HL-60 (cell line): Measurements from ENCODE around the gene NF2.

Source experiments
- DNase-seq, 2 experiments: peaks; one replicate each; pipeline ENCODE4 v3.0.0-alpha.2; 2010 to 2020; ENCODE audit warnings: low read depth in 1 of 2, low spot score in 1 of 2
- H3K27ac ChIP-seq: fragments of 250-450 bp; sonication (Bioruptor Pico); replicated peaks from 2 replicates; pipeline ENCODE4 v1.5.1; 2020; ENCODE audit warnings: mild to moderate bottlenecking, moderate library complexity
- H3K27me3 ChIP-seq: fragments of 250-450 bp; sonication (Bioruptor Pico); 2 replicates; pipeline ENCODE4 v1.5.1; 2021; ENCODE audit warnings: mild to moderate bottlenecking, moderate library complexity; ENCODE audit not compliant: insufficient read depth, poor library complexity, severe bottlenecking
- H3K4me3 ChIP-seq: replicated peaks from 2 replicates; pipeline ENCODE4 v1.5.1; 2011; ENCODE audit warnings: mild to moderate bottlenecking, control low read depth, low read length; ENCODE audit not compliant: insufficient read depth
- CTCF ChIP-seq: IDR thresholded peaks from one replicate; pipeline ENCODE4 v1.5.1; 2011; ENCODE audit warnings: low read length, control low read depth, inconsistent platforms; ENCODE audit not compliant: insufficient read depth
- GABPA ChIP-seq: IDR thresholded peaks from 2 replicates; pipeline ENCODE4 v1.6.1; 2012; ENCODE audit warnings: low read depth
- POLR2AphosphoS5 ChIP-seq: IDR thresholded peaks from 2 replicates; pipeline ENCODE4 v1.6.1; 2012; ENCODE audit warnings: low read depth
- REST ChIP-seq: IDR thresholded peaks from 2 replicates; pipeline ENCODE4 v1.6.1; 2012; ENCODE audit warnings: low read depth; ENCODE audit not compliant: insufficient replicate concordance
- SPI1 ChIP-seq: IDR thresholded peaks from 2 replicates; pipeline ENCODE4 v1.6.1; 2012; ENCODE audit warnings: low read depth, mild to moderate bottlenecking, borderline replicate concordance

Gene NF2

GRCh38 chr22:29713156-29713727 is 109.8 kb downstream of the NF2 start:
- no peak for TF ChIP-seq CTCF
- TF ChIP-seq POLR2AphosphoS5: no peak
- H3K27ac ChIP-seq: no peak overlapping the region
- no peak overlapping the region for H3K4me3 ChIP-seq
- peaks cover 19% of the 10 kb centered on the region for H3K27me3 ChIP-seq
- no peak for DNase-seq

GRCh38 chr22:29715240-29715639 is 111.8 kb downstream of the NF2 start:
- no peak for DNase-seq
- Histone ChIP-seq H3K27me3 (peaks cover 33% of the 10 kb centered on the region), H3K27ac (no peak overlapping the region), H3K4me3 (no peak overlapping the region)
- TF ChIP-seq GABPA (no peak), POLR2AphosphoS5 (no peak), REST (no peak), SPI1 (no peak), CTCF (no peak)

- no peak for DNase-seq
- Histone ChIP-seq H3K27me3 (peaks cover 33% of the 10 kb centered on the region), H3K27ac (no peak overlapping the region), H3K4me3 (no peak overlapping the region)
- no peak for TF ChIP-seq CTCF
- no peak for TF ChIP-seq GABPA
- no peak for TF ChIP-seq SPI1
- TF ChIP-seq REST: no peak
- no peak for TF ChIP-seq POLR2AphosphoS5
Measured at GRCh38 chr22:29715705-29716104, 112.3 kb downstream of the NF2 start.

- DNase-seq: peak; percentile 43 to 50
- H3K4me3 ChIP-seq: no peak overlapping the region
- TF ChIP-seq POLR2AphosphoS5: no peak
- no peak for TF ChIP-seq CTCF
- TF ChIP-seq GABPA: no peak
- peak; percentile 98 for TF ChIP-seq REST
- H3K27me3 ChIP-seq: peaks cover 38% of the 10 kb centered on the region
- H3K27ac ChIP-seq: no peak overlapping the region
Measured at GRCh38 chr22:29716814-29717545, 113.5 kb downstream of the NF2 start.
